DND-41 (cell line): ENCODE measurements around the gene FOXP1.

ENCODE experiments used
- ATAC-seq: fragments of 200-7000 bp; cut with Tn5 transposase; 3 replicates; pipeline ENCODE4 v1.9.1; 2021; ENCODE audit warnings: low read depth; ENCODE audit not compliant: insufficient read depth
- DNase-seq: peaks from one replicate; pipeline ENCODE4 v3.0.0-alpha.2; 2020
- H2AFZ ChIP-seq: 2 replicates; pipeline ENCODE4 v1.6.0; 2012; ENCODE audit warnings: low read depth, low read length
- H3K27ac ChIP-seq: 2 replicates; pipeline ENCODE4 v1.5.1; 2012; ENCODE audit warnings: low read length, inconsistent platforms
- H3K27me3 ChIP-seq: fragments of 200-600 bp; sonication (generic); 2 replicates; pipeline ENCODE4 v1.6.0; 2012; ENCODE audit warnings: low read length, mild to moderate bottlenecking, inconsistent platforms; ENCODE audit not compliant: insufficient read depth, poor library complexity
- H3K36me3 ChIP-seq: 2 replicates; pipeline ENCODE4 v1.5.1; 2012; ENCODE audit warnings: low read length, inconsistent platforms; ENCODE audit not compliant: insufficient read depth
- H3K4me1 ChIP-seq: 2 replicates; pipeline ENCODE4 v1.5.1; 2012; ENCODE audit warnings: mild to moderate bottlenecking, low read length; ENCODE audit not compliant: insufficient read depth
- H3K4me2 ChIP-seq: 2 replicates; pipeline ENCODE4 v1.6.0; 2012; ENCODE audit warnings: mild to moderate bottlenecking, moderate library complexity, low read length, inconsistent platforms; ENCODE audit not compliant: insufficient read depth
- H3K4me3 ChIP-seq, 2 experiments: fragments of 200-600 bp in 1 of 2; shearing (Covaris generic) in 1 of 2; 2 replicates each; pipeline ENCODE4 v1.5.1; 2012 to 2016; ENCODE audit warnings: inconsistent platforms in 2 of 2, low read length in 2 of 2, mild to moderate bottlenecking in 2 of 2, low read depth in 1 of 2, moderate library complexity in 1 of 2
- H3K79me2 ChIP-seq: 2 replicates; pipeline ENCODE4 v1.6.0; 2012; ENCODE audit warnings: low read length, inconsistent platforms; ENCODE audit not compliant: insufficient read depth
- H3K9ac ChIP-seq: 2 replicates; pipeline ENCODE4 v1.6.0; 2012; ENCODE audit warnings: low read depth, mild to moderate bottlenecking, inconsistent platforms, low read length, moderate library complexity
- H3K9me3 ChIP-seq: 2 replicates; pipeline ENCODE4 v1.5.1; 2012; ENCODE audit warnings: low read length, moderate library complexity, mild to moderate bottlenecking, inconsistent platforms; ENCODE audit not compliant: insufficient read depth, severe bottlenecking
- H4K20me1 ChIP-seq: 2 replicates; pipeline ENCODE4 v1.6.0; 2012; ENCODE audit warnings: low read length; ENCODE audit not compliant: insufficient read depth
- EZH2 ChIP-seq: IDR thresholded peaks from 3 replicates; pipeline ENCODE4 v1.6.1; 2012; ENCODE audit warnings: borderline replicate concordance, low read depth, mild to moderate bottlenecking, moderate library complexity, low read length, inconsistent platforms; ENCODE audit not compliant: severe bottlenecking
- TF ChIP-seq, protein P1 (sequence below): IDR thresholded peaks from 2 replicates; pipeline ENCODE4 v1.5.1; 2012; ENCODE audit warnings: borderline replicate concordance, low read length, moderate library complexity, mild to moderate bottlenecking; ENCODE audit not compliant: poor library complexity, severe bottlenecking; ENCODE audit errors: extremely low read depth

Gene FOXP1

GRCh38 chr3:71050538-71051258 is 532.8 kb downstream of the FOXP1 start:
- no peak overlapping the region for H2AFZ ChIP-seq
- H3K4me2 ChIP-seq = no peak overlapping the region
- TF ChIP-seq, protein P1, sequence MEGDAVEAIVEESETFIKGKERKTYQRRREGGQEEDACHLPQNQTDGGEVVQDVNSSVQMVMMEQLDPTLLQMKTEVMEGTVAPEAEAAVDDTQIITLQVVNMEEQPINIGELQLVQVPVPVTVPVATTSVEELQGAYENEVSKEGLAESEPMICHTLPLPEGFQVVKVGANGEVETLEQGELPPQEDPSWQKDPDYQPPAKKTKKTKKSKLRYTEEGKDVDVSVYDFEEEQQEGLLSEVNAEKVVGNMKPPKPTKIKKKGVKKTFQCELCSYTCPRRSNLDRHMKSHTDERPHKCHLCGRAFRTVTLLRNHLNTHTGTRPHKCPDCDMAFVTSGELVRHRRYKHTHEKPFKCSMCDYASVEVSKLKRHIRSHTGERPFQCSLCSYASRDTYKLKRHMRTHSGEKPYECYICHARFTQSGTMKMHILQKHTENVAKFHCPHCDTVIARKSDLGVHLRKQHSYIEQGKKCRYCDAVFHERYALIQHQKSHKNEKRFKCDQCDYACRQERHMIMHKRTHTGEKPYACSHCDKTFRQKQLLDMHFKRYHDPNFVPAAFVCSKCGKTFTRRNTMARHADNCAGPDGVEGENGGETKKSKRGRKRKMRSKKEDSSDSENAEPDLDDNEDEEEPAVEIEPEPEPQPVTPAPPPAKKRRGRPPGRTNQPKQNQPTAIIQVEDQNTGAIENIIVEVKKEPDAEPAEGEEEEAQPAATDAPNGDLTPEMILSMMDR = no peak
- H3K27me3 ChIP-seq = no peaks in the 10 kb centered on the region
- H3K79me2 ChIP-seq = peaks cover 75% of the 10 kb centered on the region
- H3K9ac ChIP-seq = no peak overlapping the region
- 0 out of 2 replicates have a peak overlapping the region, but pooled peaks have one; percentile 10 for H3K27ac ChIP-seq
- H3K4me1 ChIP-seq = peaks cover 12% of the 10 kb centered on the region; the same call in 1 of the 2 replicates
- H3K36me3 ChIP-seq = peaks cover 81% of the 10 kb centered on the region
- no peak for DNase-seq
- no peak overlapping the region for H3K4me3 ChIP-seq
- peak; percentile 66; the same call in 2 of the 3 replicates for ATAC-seq
- H4K20me1 ChIP-seq = peaks cover 37% of the 10 kb centered on the region
- H3K9me3 ChIP-seq = no peaks in the 10 kb centered on the region

GRCh38 chr3:71050166-71050537 is 533.4 kb downstream of the FOXP1 start:
- ATAC-seq (no peak), DNase-seq (no peak)
- H3K27ac ChIP-seq = 0 out of 2 replicates have a peak overlapping the region, but pooled peaks have one; percentile 24
- no peaks in the 10 kb centered on the region for H3K9me3 ChIP-seq
- H3K79me2 ChIP-seq = peaks cover 70% of the 10 kb centered on the region
- H3K36me3 ChIP-seq = peaks cover 85% of the 10 kb centered on the region
- no peak overlapping the region for H3K4me3 ChIP-seq
- no peak overlapping the region for H3K4me2 ChIP-seq
- no peak overlapping the region for H3K9ac ChIP-seq
- no peaks in the 10 kb centered on the region for H3K27me3 ChIP-seq
- peaks cover 12% of the 10 kb centered on the region; the same call in 1 of the 2 replicates for H3K4me1 ChIP-seq
- no peak for TF ChIP-seq EZH2
- TF ChIP-seq, protein P1 = no peak
- H2AFZ ChIP-seq = no peak overlapping the region
- H4K20me1 ChIP-seq = peaks cover 36% of the 10 kb centered on the region

DNA sequence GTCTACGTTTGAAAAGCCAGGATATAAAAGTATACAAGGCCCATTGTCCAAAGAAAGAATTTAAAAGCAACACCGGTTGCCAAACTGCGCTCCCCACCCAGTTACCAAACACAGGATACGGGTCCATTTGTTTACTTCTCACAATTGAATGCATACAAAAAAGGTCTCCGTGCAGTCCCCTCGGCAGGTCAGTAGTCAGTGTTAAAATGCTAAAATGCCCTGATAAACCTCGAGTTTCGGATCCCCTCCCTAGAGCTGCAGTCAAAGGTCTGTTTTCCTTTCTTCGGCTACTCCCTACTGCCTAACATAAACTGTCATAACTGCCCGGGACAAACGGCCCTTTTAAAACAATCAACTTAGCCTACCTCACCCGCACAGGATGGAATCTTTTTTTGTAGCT is 534.6 kb downstream of the FOXP1 start:
- no peak for ATAC-seq

More for the DNA sequence above, 534.6 kb downstream of the FOXP1 start:
- TF ChIP-seq, protein P1 = no peak
- no peak for TF ChIP-seq EZH2
- H3K79me2 ChIP-seq = peaks cover 60% of the 10 kb centered on the region
- H3K36me3 ChIP-seq = peaks cover 91% of the 10 kb centered on the region
- no peak overlapping the region for H2AFZ ChIP-seq
- no peak overlapping the region for H3K27ac ChIP-seq
- no peak overlapping the region for H3K9ac ChIP-seq
- H3K27me3 ChIP-seq = no peaks in the 10 kb centered on the region
- H4K20me1 ChIP-seq = peaks cover 25% of the 10 kb centered on the region
- no peak for DNase-seq
- H3K4me1 ChIP-seq = peaks cover 12% of the 10 kb centered on the region; the same call in 1 of the 2 replicates
- no peak overlapping the region for H3K4me3 ChIP-seq
- no peaks in the 10 kb centered on the region for H3K9me3 ChIP-seq
- H3K4me2 ChIP-seq = no peak overlapping the region
